Activated CD4-positive, alpha-beta memory T cell treated with anti-CD3 and anti-CD28 coated beads for 36 hours (primary cell): ENCODE results near the gene ARHGAP20. TPM values are rescaled to one million over a fixed set of nuclear protein-coding genes. Genes with fewer than 3 reads are reported as not detected.

Source experiments
- CTCF ChIA-PET: fragments of 350-600 bp; sonication (Branson Sonifier 250); formaldehyde crosslinking; loops from one replicate; lab custom pipeline; 2021; ENCODE audit warnings: antibody characterized with exemption, inconsistent platforms; lab: Charles Lee
- POLR2A ChIA-PET: fragments of 350-600 bp; sonication (Branson Sonifier 250); formaldehyde crosslinking; loops from one replicate; lab custom pipeline; 2021; ENCODE audit warnings: antibody characterized with exemption; lab: Charles Lee
- DNase-seq: peaks from one replicate; pipeline ENCODE4 v3.0.0-alpha.2; 2020
- H3K27ac Mint-ChIP-seq: one replicate; pipeline ENCODE4 v1.8.0; 2021; ENCODE audit warnings: mixed read lengths
- H3K27me3 Mint-ChIP-seq: one replicate; pipeline ENCODE4 v1.8.0; 2021; ENCODE audit warnings: mixed read lengths
- H3K36me3 Mint-ChIP-seq: one replicate; pipeline ENCODE4 v1.8.0; 2021; ENCODE audit warnings: mixed read lengths
- H3K4me1 Mint-ChIP-seq: one replicate; pipeline ENCODE4 v1.8.0; 2021; ENCODE audit warnings: low read depth, mixed read lengths
- H3K4me3 Mint-ChIP-seq: one replicate; pipeline ENCODE4 v1.8.0; 2021; ENCODE audit warnings: mild to moderate bottlenecking, mixed read lengths
- H3K9me3 Mint-ChIP-seq: one replicate; pipeline ENCODE4 v1.8.0; 2021; ENCODE audit warnings: mixed read lengths
- intact Hi-C: fragments of 100-400 bp; cut with micrococcal nuclease; formaldehyde crosslinking; loops from one replicate; pipeline ENCODE4 v1.15.1; 2023
- total RNA-seq, 2 experiments: library from RNA; stranded (reverse); gene quantifications; one replicate each; pipeline ENCODE4 v1.2.3, GENCODE V29; 2021

ARHGAP20 gene
- total RNA-seq, 2 experiments from 2014 or later = 0.05 TPM; not detected in 1

GRCh38 chr11:110711448-110711775 lies 825 bp downstream of the ARHGAP20 start:
- POLR2A ChIA-PET = no interaction called here
- CTCF ChIA-PET = no interaction called here

DNA sequence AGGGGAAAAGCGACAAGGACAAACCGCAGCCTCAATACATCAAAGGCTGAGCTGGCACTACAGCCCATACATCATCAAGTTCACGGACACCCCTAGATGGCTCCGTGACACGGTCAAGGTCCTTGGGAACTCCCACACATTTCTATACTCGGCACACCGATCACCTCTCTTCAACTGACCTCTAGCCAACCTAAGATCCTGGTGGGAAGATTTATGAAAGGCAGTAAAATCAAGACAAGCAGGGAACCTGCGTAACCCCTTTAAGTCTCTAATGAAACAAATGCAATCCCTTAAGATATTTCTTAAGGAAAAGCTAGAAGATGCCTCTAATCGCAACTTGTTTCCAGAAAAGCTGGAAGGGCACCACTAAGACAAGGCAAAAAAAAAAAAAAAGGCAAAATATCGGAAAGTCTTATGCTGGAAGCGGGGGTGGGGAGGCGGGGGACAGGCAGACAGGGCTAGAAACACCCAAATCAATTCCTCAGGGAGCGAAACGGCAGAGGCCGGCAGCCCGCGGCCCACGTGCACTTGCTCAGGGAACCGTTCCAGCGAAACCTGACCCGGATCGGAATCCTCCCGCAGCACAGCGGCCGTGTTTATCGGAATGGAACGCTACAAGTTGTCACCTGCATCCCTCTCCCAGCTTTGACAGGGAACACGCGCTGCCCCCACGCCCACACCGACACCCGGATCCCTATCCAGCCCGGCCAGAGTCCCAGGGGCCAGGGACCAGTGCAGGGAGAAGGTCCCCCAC lies 1.4 kb downstream of the ARHGAP20 start:
- H3K36me3 Mint-ChIP-seq = no peaks in the 10 kb centered on the region
- H3K27ac Mint-ChIP-seq = no peak overlapping the region
- POLR2A ChIA-PET = no interaction called here
- H3K27me3 Mint-ChIP-seq = peaks cover 48% of the 10 kb centered on the region
- intact Hi-C loops = loop anchor here (5.0 to 10.0 kb wide), 2 partner anchors 191 to 256 kb away; no protein-coding TSS in a partner anchor
- H3K9me3 Mint-ChIP-seq = no peaks in the 10 kb centered on the region
- H3K4me3 Mint-ChIP-seq = peak overlapping the region; percentile 28
- H3K4me1 Mint-ChIP-seq = peaks cover 12% of the 10 kb centered on the region
- CTCF ChIA-PET = no interaction called here
- no peak for DNase-seq

More at GRCh38 chr11:110711448-110711775, 825 bp downstream of the ARHGAP20 start:
- DNase-seq = no peak
- Mint-ChIP-seq H3K27me3 (peaks cover 48% of the 10 kb centered on the region), H3K4me3 (peak overlapping the region; percentile 47), H3K27ac (no peak overlapping the region), H3K9me3 (no peaks in the 10 kb centered on the region), H3K4me1 (peaks cover 12% of the 10 kb centered on the region), H3K36me3 (no peaks in the 10 kb centered on the region)
- intact Hi-C loops = loop anchor here (5.0 to 10.0 kb wide), 2 partner anchors 191 to 257 kb away; no protein-coding TSS in a partner anchor

- H3K36me3 Mint-ChIP-seq = no peaks in the 10 kb centered on the region
- H3K9me3 Mint-ChIP-seq = no peaks in the 10 kb centered on the region
- H3K4me3 Mint-ChIP-seq = no peak overlapping the region
- intact Hi-C loops = no loop called here
- H3K27ac Mint-ChIP-seq = no peak overlapping the region
- no peaks in the 10 kb centered on the region for H3K4me1 Mint-ChIP-seq
- POLR2A ChIA-PET = no interaction called here
- DNase-seq = no peak
- peaks cover 18% of the 10 kb centered on the region for H3K27me3 Mint-ChIP-seq
- CTCF ChIA-PET = no interaction called here
Measured at GRCh38 chr11:110704210-110704864, 7.9 kb downstream of the ARHGAP20 start.

GRCh38 chr11:110691926-110692325 lies 20.3 kb downstream of the ARHGAP20 start:
- intact Hi-C loops = no loop called here
- CTCF ChIA-PET = no interaction called here
- H3K36me3 Mint-ChIP-seq = no peaks in the 10 kb centered on the region
- H3K27me3 Mint-ChIP-seq = no peaks in the 10 kb centered on the region
- no peaks in the 10 kb centered on the region for H3K4me1 Mint-ChIP-seq
- POLR2A ChIA-PET = no interaction called here
- no peaks in the 10 kb centered on the region for H3K9me3 Mint-ChIP-seq
- no peak for DNase-seq
- H3K4me3 Mint-ChIP-seq = no peak overlapping the region
- H3K27ac Mint-ChIP-seq = no peak overlapping the region

GRCh38 chr11:110689306-110689705 lies 22.9 kb downstream of the ARHGAP20 start:
- DNase-seq = no peak
- ChIA-PET POLR2A (no interaction called here), CTCF (interaction anchor here (0.6 kb wide), 1 partner anchor 1302 kb away, joined by 3 read pairs; no protein-coding TSS in a partner anchor)
- no peaks in the 10 kb centered on the region for H3K4me1 Mint-ChIP-seq
- no peaks in the 10 kb centered on the region for H3K36me3 Mint-ChIP-seq
- H3K27ac Mint-ChIP-seq = no peak overlapping the region
- H3K27me3 Mint-ChIP-seq = no peaks in the 10 kb centered on the region
- intact Hi-C loops = no loop called here
- H3K9me3 Mint-ChIP-seq = no peaks in the 10 kb centered on the region
- no peak overlapping the region for H3K4me3 Mint-ChIP-seq

GRCh38 chr11:110679323-110679975 lies 32.8 kb downstream of the ARHGAP20 start:
- no peaks in the 10 kb centered on the region for H3K9me3 Mint-ChIP-seq
- H3K36me3 Mint-ChIP-seq = no peaks in the 10 kb centered on the region
- CTCF ChIA-PET = no interaction called here
- no peaks in the 10 kb centered on the region for H3K27me3 Mint-ChIP-seq
- no peaks in the 10 kb centered on the region for H3K4me1 Mint-ChIP-seq
- no peak overlapping the region for H3K4me3 Mint-ChIP-seq
- intact Hi-C loops = no loop called here
- POLR2A ChIA-PET = no interaction called here
- DNase-seq = no peak
- H3K27ac Mint-ChIP-seq = no peak overlapping the region

DNA sequence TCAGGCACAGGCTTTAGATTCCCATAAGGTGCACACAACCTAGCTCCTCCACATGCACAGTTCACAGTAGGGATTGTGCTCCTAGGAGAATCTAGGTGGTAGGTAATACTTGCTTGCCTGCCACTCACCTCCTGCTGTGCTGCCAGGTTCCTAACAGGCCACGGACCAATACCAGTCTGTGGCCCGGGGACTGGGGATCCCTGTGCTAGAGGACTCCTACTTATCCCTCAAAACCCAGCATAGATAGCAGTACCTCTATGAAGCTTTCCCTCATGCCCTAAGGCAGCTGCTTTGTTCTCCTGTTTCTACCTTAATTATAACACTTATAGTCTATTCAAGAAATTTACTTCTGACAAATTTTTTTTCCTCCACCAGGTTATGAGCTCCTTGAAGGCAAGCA lies 36.7 kb downstream of the ARHGAP20 start:
- CTCF ChIA-PET = interaction anchor here (0.8 kb wide), 1 partner anchor 9 kb away, joined by 4 read pairs; no protein-coding TSS in a partner anchor
- Mint-ChIP-seq H3K27me3 (no peaks in the 10 kb centered on the region), H3K4me1 (no peaks in the 10 kb centered on the region), H3K9me3 (no peaks in the 10 kb centered on the region), H3K4me3 (no peak overlapping the region), H3K27ac (no peak overlapping the region), H3K36me3 (no peaks in the 10 kb centered on the region)
- no peak for DNase-seq
- intact Hi-C loops = no loop called here
- POLR2A ChIA-PET = no interaction called here

GRCh38 chr11:110665689-110666465 lies 46.4 kb downstream of the ARHGAP20 start:
- POLR2A ChIA-PET = no interaction called here
- no peak for DNase-seq
- Mint-ChIP-seq H3K4me1 (no peaks in the 10 kb centered on the region), H3K27ac (no peak overlapping the region), H3K36me3 (no peaks in the 10 kb centered on the region), H3K27me3 (no peaks in the 10 kb centered on the region), H3K4me3 (no peak overlapping the region), H3K9me3 (no peaks in the 10 kb centered on the region)
- CTCF ChIA-PET = no interaction called here
- intact Hi-C loops = no loop called here

GRCh38 chr11:110655967-110656366 lies 56.3 kb downstream of the ARHGAP20 start:
- Mint-ChIP-seq H3K4me1 (no peaks in the 10 kb centered on the region), H3K36me3 (no peaks in the 10 kb centered on the region), H3K4me3 (no peak overlapping the region), H3K27me3 (peaks cover 2% of the 10 kb centered on the region), H3K9me3 (peaks cover 4% of the 10 kb centered on the region), H3K27ac (no peak overlapping the region)
- intact Hi-C loops = no loop called here
- CTCF ChIA-PET = no interaction called here
- DNase-seq = no peak
- POLR2A ChIA-PET = no interaction called here

DNA sequence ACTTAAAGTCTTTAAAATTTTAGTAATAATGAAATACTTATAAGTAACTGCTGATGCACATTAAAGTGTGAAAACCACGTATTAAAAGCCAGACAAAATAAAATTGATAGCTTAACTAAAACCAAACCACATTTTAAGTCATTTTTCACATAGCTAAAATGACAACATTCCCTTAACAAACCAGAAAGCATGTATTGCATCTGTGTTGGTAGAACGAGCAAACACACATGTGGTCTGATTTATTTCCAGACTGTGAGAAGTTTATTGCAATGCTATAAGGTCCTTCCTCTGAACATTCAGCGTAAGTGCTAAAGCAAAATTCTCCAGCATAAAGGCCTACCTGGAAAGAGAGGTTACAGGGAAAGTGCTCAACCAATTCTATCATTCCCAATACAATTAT lies 57.8 kb downstream of the ARHGAP20 start:
- ChIA-PET CTCF (no interaction called here), POLR2A (no interaction called here)
- H3K4me3 Mint-ChIP-seq = no peak overlapping the region
- H3K27ac Mint-ChIP-seq = no peak overlapping the region
- intact Hi-C loops = no loop called here
- no peaks in the 10 kb centered on the region for H3K4me1 Mint-ChIP-seq
- no peaks in the 10 kb centered on the region for H3K36me3 Mint-ChIP-seq
- no peaks in the 10 kb centered on the region for H3K27me3 Mint-ChIP-seq
- no peak for DNase-seq
- peaks cover 8% of the 10 kb centered on the region for H3K9me3 Mint-ChIP-seq

GRCh38 chr11:110645253-110645652 lies 67.0 kb downstream of the ARHGAP20 start:
- Mint-ChIP-seq H3K27me3 (peaks cover 3% of the 10 kb centered on the region), H3K4me3 (no peak overlapping the region), H3K9me3 (peaks cover 5% of the 10 kb centered on the region), H3K36me3 (no peaks in the 10 kb centered on the region), H3K4me1 (no peaks in the 10 kb centered on the region), H3K27ac (no peak overlapping the region)
- POLR2A ChIA-PET = no interaction called here
- no peak for DNase-seq
- intact Hi-C loops = no loop called here
- CTCF ChIA-PET = no interaction called here

GRCh38 chr11:110634370-110634769 lies 77.9 kb downstream of the ARHGAP20 start:
- POLR2A ChIA-PET = no interaction called here
- no peaks in the 10 kb centered on the region for H3K4me1 Mint-ChIP-seq
- H3K9me3 Mint-ChIP-seq = peaks cover 2% of the 10 kb centered on the region
- H3K27me3 Mint-ChIP-seq = peaks cover 1% of the 10 kb centered on the region
- no peak for DNase-seq
- CTCF ChIA-PET = no interaction called here
- H3K36me3 Mint-ChIP-seq = no peaks in the 10 kb centered on the region
- intact Hi-C loops = no loop called here
- no peak overlapping the region for H3K27ac Mint-ChIP-seq
- H3K4me3 Mint-ChIP-seq = no peak overlapping the region
